C4-2B (cell line): ENCODE results near the gene GRIK4.

Experiments
- ZFX ChIP-seq: fragments of 450-650 bp; IDR thresholded peaks from 2 replicates; pipeline ENCODE4 v1.6.1; 2017
- TF ChIP-seq, protein P1 (sequence below): fragments of 450-650 bp; conservative IDR thresholded peaks from 2 replicates; pipeline ENCODE4 v1.5.1; 2017; ENCODE audit warnings: mild to moderate bottlenecking

DNA sequence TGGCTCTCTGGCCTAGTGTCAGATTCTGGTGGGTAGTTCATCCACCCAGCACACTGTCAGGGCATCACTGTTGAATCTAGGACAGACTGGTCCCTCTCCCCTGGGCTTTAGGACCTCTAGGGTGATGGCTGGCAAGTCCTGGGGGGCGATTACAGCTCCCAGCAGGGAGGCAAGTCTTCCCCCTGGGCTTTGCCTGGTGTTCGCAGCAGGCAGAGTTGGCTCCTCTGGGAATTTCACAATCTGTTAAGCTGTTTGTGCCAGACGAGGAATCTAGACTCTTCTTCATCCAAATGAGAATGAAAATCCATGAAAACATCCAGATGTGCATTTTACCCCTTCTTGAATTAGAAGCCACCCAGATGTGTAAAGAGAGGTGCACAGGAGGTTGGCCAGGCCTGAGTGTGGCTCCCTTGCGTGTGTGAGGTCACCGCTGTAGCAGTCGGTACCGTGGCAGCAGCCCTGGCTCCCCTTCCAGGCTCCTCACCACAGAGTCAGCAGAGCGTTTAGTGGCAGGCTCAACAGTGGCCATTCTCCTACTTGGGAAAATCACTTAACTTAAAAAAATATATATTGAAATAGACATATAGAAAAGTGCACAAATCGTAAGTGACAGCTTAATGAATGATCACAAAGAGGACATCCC, 412.4 kb downstream of the GRIK4 start:
- TF ChIP-seq, protein P1, sequence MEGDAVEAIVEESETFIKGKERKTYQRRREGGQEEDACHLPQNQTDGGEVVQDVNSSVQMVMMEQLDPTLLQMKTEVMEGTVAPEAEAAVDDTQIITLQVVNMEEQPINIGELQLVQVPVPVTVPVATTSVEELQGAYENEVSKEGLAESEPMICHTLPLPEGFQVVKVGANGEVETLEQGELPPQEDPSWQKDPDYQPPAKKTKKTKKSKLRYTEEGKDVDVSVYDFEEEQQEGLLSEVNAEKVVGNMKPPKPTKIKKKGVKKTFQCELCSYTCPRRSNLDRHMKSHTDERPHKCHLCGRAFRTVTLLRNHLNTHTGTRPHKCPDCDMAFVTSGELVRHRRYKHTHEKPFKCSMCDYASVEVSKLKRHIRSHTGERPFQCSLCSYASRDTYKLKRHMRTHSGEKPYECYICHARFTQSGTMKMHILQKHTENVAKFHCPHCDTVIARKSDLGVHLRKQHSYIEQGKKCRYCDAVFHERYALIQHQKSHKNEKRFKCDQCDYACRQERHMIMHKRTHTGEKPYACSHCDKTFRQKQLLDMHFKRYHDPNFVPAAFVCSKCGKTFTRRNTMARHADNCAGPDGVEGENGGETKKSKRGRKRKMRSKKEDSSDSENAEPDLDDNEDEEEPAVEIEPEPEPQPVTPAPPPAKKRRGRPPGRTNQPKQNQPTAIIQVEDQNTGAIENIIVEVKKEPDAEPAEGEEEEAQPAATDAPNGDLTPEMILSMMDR: no peak
- TF ChIP-seq ZFX: no peak
